ENCODE results near the gene TOGARAM1. TPM values are rescaled to one million over a fixed set of nuclear protein-coding genes. Genes with fewer than 3 reads are reported as not detected.

TOGARAM1 gene
- total RNA-seq, 1 experiment from 2014 or later, result 5.9 TPM

DNA sequence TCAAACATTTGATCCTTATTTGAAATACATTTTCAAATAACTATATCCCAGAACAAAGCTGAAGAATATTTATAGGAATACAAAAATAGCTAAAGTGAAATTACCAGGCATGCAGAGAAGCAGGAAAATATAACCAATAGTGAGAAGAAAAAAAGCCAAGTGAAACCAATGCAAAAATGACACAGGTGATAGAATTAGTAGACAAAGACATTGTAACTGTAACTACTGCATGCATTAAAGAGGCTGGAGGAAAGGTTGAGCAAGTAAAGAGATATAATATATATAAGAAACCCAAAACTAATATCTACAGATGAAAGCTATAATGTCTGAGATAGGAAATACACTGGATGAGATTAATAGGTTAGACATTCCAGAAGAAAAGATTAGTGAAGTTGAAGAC is 72.7 kb downstream of the TOGARAM1 start:
- BruUV-seq (replicated peaks), result no TSS peak
- H3K9me3 ChIP-seq, result no peaks in the 10 kb centered on the region
- H3K9me3 Mint-ChIP-seq (ENCODE audit: unreplicated experiment), result no peaks in the 10 kb centered on the region
- intact Hi-C loops (cut with micrococcal nuclease; ENCODE audit: unreplicated experiment), result no loop called here
- H3K4me3 Mint-ChIP-seq (ENCODE audit: unreplicated experiment), result no peak overlapping the region
- no peaks in the 10 kb centered on the region for H3K4me1 ChIP-seq
- no peak for DNase-seq
- H3K4me1 Mint-ChIP-seq (ENCODE audit: low read depth, unreplicated experiment), result no peaks in the 10 kb centered on the region
- no peaks in the 10 kb centered on the region for H3K36me3 ChIP-seq (ENCODE audit: control insufficient read depth, insufficient read depth, low read length)
- TF ChIP-seq CTCF (IDR thresholded peaks at IDR 0.05; ENCODE audit: insufficient read depth in 1 of 2, low read depth in 1 of 2, low read length in 1 of 2, severe bottlenecking in 1 of 2, unreplicated experiment in 1 of 2), result no peak
- no peaks in the 10 kb centered on the region for H3K36me3 Mint-ChIP-seq (ENCODE audit: insufficient read depth, unreplicated experiment)
- ChIA-PET CTCF (no interaction called here), POLR2A (no interaction called here)
- no peak overlapping the region for H3K27ac Mint-ChIP-seq (ENCODE audit: unreplicated experiment)
- H3K4me3 ChIP-seq (ENCODE audit: low read depth, low read length), result no peak overlapping the region
- H3K27me3 Mint-ChIP-seq (ENCODE audit: insufficient read depth, unreplicated experiment), result no peaks in the 10 kb centered on the region
- no peaks in the 10 kb centered on the region for H3K27me3 ChIP-seq (replicated peaks; ENCODE audit: control insufficient read depth, insufficient read depth, low read length)

- ChIA-PET POLR2A (no interaction called here), CTCF (no interaction called here)
- H3K9me3 Mint-ChIP-seq (ENCODE audit: unreplicated experiment), result no peaks in the 10 kb centered on the region
- Histone ChIP-seq H3K4me3 (ENCODE audit: low read depth, low read length) (no peak overlapping the region), H3K36me3 (ENCODE audit: control insufficient read depth, insufficient read depth, low read length) (no peaks in the 10 kb centered on the region), H3K9me3 (no peaks in the 10 kb centered on the region), H3K4me1 (no peaks in the 10 kb centered on the region), H3K27me3 (replicated peaks; ENCODE audit: control insufficient read depth, insufficient read depth, low read length) (no peaks in the 10 kb centered on the region)
- H3K4me3 Mint-ChIP-seq (ENCODE audit: unreplicated experiment), result no peak overlapping the region
- no peak overlapping the region for H3K27ac Mint-ChIP-seq (ENCODE audit: unreplicated experiment)
- H3K27me3 Mint-ChIP-seq (ENCODE audit: insufficient read depth, unreplicated experiment), result no peaks in the 10 kb centered on the region
- no peak for DNase-seq
- no peaks in the 10 kb centered on the region for H3K4me1 Mint-ChIP-seq (ENCODE audit: low read depth, unreplicated experiment)
- intact Hi-C loops (cut with micrococcal nuclease; ENCODE audit: unreplicated experiment), result no loop called here
- no peak for TF ChIP-seq CTCF (IDR thresholded peaks at IDR 0.05; ENCODE audit: insufficient read depth in 1 of 2, low read depth in 1 of 2, low read length in 1 of 2, severe bottlenecking in 1 of 2, unreplicated experiment in 1 of 2)
- H3K36me3 Mint-ChIP-seq (ENCODE audit: insufficient read depth, unreplicated experiment), result no peaks in the 10 kb centered on the region
- BruUV-seq (replicated peaks), result no TSS peak
These were observed 76.3 kb downstream of the TOGARAM1 start for GRCh38 chr14:45038256-45038655.

GRCh38 chr14:45038865-45039264 is 76.9 kb downstream of the TOGARAM1 start:
- Mint-ChIP-seq H3K4me3 (ENCODE audit: unreplicated experiment) (no peak overlapping the region), H3K27me3 (ENCODE audit: insufficient read depth, unreplicated experiment) (no peaks in the 10 kb centered on the region), H3K36me3 (ENCODE audit: insufficient read depth, unreplicated experiment) (no peaks in the 10 kb centered on the region), H3K9me3 (ENCODE audit: unreplicated experiment) (no peaks in the 10 kb centered on the region), H3K27ac (ENCODE audit: unreplicated experiment) (no peak overlapping the region), H3K4me1 (ENCODE audit: low read depth, unreplicated experiment) (no peaks in the 10 kb centered on the region)
- no peaks in the 10 kb centered on the region for H3K9me3 ChIP-seq
- no peaks in the 10 kb centered on the region for H3K4me1 ChIP-seq
- TF ChIP-seq CTCF (IDR thresholded peaks at IDR 0.05; ENCODE audit: insufficient read depth in 1 of 2, low read depth in 1 of 2, low read length in 1 of 2, severe bottlenecking in 1 of 2, unreplicated experiment in 1 of 2), result no peak
- no TSS peak for BruUV-seq (replicated peaks)
- H3K4me3 ChIP-seq (ENCODE audit: low read depth, low read length), result no peak overlapping the region
- CTCF ChIA-PET, result no interaction called here
- no peaks in the 10 kb centered on the region for H3K27me3 ChIP-seq (replicated peaks; ENCODE audit: control insufficient read depth, insufficient read depth, low read length)
- DNase-seq, result no peak
- intact Hi-C loops (cut with micrococcal nuclease; ENCODE audit: unreplicated experiment), result no loop called here
- POLR2A ChIA-PET, result no interaction called here
- H3K36me3 ChIP-seq (ENCODE audit: control insufficient read depth, insufficient read depth, low read length), result no peaks in the 10 kb centered on the region

All from Caco-2 (cell line).